PFSK-1 (cell line): Measurements from ENCODE around the gene DOCK1.

Source experiments
- FOXP2 ChIP-seq: optimal IDR thresholded peaks from 2 replicates; pipeline ENCODE3; 2011; ENCODE audit warnings: borderline replicate concordance, control low read depth, inconsistent platforms; ENCODE audit not compliant: insufficient read depth; ENCODE audit errors: extremely low read length, extremely low read depth
- POLR2AphosphoS5 ChIP-seq: IDR thresholded peaks from 2 replicates; pipeline ENCODE4 v1.6.1; 2012; ENCODE audit warnings: low read depth, mild to moderate bottlenecking, control low read depth, low read length, moderate library complexity
- REST ChIP-seq, 2 experiments: IDR thresholded peaks; 2 replicates each; pipeline versions ENCODE4 v1.6.1 to v1.8.0; 2011 to 2012; ENCODE audit warnings: low read depth in 2 of 2, low read length in 2 of 2, control low read depth in 1 of 2, inconsistent platforms in 1 of 2, mild to moderate bottlenecking in 1 of 2, moderate library complexity in 1 of 2; ENCODE audit not compliant: insufficient read depth in 1 of 2
- SIN3A ChIP-seq: IDR thresholded peaks from 2 replicates; pipeline ENCODE4 v1.6.1; 2012; ENCODE audit warnings: mild to moderate bottlenecking, low read length, moderate library complexity, borderline replicate concordance; ENCODE audit not compliant: insufficient read depth
- TAF1 ChIP-seq: IDR thresholded peaks from 2 replicates; pipeline ENCODE4 v1.6.1; 2012; ENCODE audit warnings: low read length, control low read depth, borderline replicate concordance; ENCODE audit not compliant: insufficient read depth

The DOCK1 gene

GRCh38 chr10:127408112-127408710 lies 503.0 kb downstream of the DOCK1 start:
- TF ChIP-seq SIN3A (no peak), POLR2AphosphoS5 (no peak), TAF1 (no peak), REST (IDR thresholded peaks at IDR 0.05; ENCODE audit: insufficient read depth in 1 of 2, low read depth in 2 of 2, low read length in 2 of 2) (no peak), FOXP2 (no peak)

- TF ChIP-seq FOXP2 (no peak), TAF1 (no peak), POLR2AphosphoS5 (no peak), REST (IDR thresholded peaks at IDR 0.05; ENCODE audit: insufficient read depth in 1 of 2, low read depth in 2 of 2, low read length in 2 of 2) (no peak), SIN3A (no peak)
Measured at GRCh38 chr10:127408733-127409132, 503.5 kb downstream of the DOCK1 start.

- TF ChIP-seq POLR2AphosphoS5 (no peak), REST (IDR thresholded peaks at IDR 0.05; ENCODE audit: insufficient read depth in 1 of 2, low read depth in 2 of 2, low read length in 2 of 2) (no peak), SIN3A (no peak), TAF1 (no peak), FOXP2 (no peak)
Measured at GRCh38 chr10:127410030-127410429, 504.8 kb downstream of the DOCK1 start.

- TF ChIP-seq FOXP2 (no peak), TAF1 (no peak), REST (IDR thresholded peaks at IDR 0.05; ENCODE audit: insufficient read depth in 1 of 2, low read depth in 2 of 2, low read length in 2 of 2) (no peak), SIN3A (no peak), POLR2AphosphoS5 (no peak)
Measured at GRCh38 chr10:127411062-127411461, 505.8 kb downstream of the DOCK1 start.

- TF ChIP-seq FOXP2, result no peak
- TF ChIP-seq SIN3A, result no peak
- TF ChIP-seq TAF1, result no peak
- TF ChIP-seq REST (IDR thresholded peaks at IDR 0.05; ENCODE audit: insufficient read depth in 1 of 2, low read depth in 2 of 2, low read length in 2 of 2), result no peak
- TF ChIP-seq POLR2AphosphoS5, result no peak
Measured at GRCh38 chr10:127413326-127413725, 508.1 kb downstream of the DOCK1 start.
